ENCODE results near the gene ARID3B. TPM values are rescaled to one million over a fixed set of nuclear protein-coding genes. Genes with fewer than 3 reads are reported as not detected.

The ARID3B gene
- polyA plus RNA-seq, 2 of the 4 experiments (the other 2 are of a cell fraction) = 2.3 TPM

DNA sequence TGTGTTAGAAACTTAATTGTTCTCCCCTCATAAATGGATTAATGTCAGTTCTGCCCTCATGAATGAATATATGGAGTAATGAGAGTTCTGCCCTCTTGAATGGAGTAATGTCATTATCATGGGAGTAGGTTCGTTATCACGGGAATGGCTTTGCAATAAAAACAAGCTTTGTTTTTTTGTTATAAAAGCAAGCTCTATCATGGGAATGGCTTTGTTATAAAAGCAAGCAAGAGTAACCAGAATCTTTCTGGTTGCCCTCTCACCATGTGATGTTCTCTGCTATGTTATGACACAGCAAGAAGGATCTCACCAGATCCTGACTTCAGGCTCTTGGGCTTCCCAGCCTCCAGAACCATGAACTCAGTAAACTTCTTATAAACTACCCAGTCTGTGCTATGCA is 41.7 kb upstream of the ARID3B start:
- ChIA-PET POLR2A (no interaction called here), CTCF (interaction anchor here (1.0 to 1.4 kb wide), 3 partner anchors 9 to 125 kb away, joined by 3 to 4 read pairs (median 4); no protein-coding TSS in a partner anchor)
- no peak for TF ChIP-seq PHF8 (IDR thresholded peaks at IDR 0.05; ENCODE audit: borderline replicate concordance, low read depth)
- no peak for TF ChIP-seq CBX2 (IDR thresholded peaks at IDR 0.05; ENCODE audit: borderline replicate concordance, low read depth)
- no peak for DNase-seq (ENCODE audit: low read depth in 1 of 2, low spot score in 1 of 2)
- Histone ChIP-seq H3K4me1 (no peaks in the 10 kb centered on the region), H3K4me3 (no peak overlapping the region), H3K27ac (no peak overlapping the region), H3K9me3 (no peaks in the 10 kb centered on the region), H3K4me2 (no peak overlapping the region)
- ATAC-seq = no peak
- no peak for FAIRE-seq
- WGBS (ENCODE audit: missing lambda C conversion rate) = 84% methylated on average over 2 of the region's 2 CpGs

DNA sequence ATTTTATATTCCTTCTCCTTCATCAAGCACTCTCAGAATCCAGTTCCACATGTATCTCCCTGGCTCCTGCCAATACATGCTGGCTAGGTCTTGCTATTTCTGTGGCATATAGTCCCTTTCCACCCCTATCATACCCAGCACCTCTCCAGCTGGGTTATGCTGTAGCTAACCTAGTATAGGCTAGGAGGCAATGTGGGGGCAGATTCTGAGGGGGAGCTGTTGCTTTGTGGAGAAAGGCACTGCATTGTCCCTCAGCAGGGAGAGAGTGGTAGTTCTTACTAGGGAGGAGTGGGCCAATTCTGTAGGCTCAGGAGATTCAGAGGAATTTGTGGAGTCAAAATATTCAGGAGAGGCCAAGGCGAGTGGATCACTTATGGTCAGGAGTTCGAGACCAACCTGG is 40.6 kb upstream of the ARID3B start:
- Histone ChIP-seq H3K27ac (no peak overlapping the region), H3K4me2 (no peak overlapping the region), H3K9me3 (no peaks in the 10 kb centered on the region), H3K4me3 (no peak overlapping the region), H3K4me1 (no peaks in the 10 kb centered on the region)
- 92% methylated on average over 2 of the region's 2 CpGs for WGBS (ENCODE audit: missing lambda C conversion rate)
- ChIA-PET CTCF (interaction anchor here (1.3 to 1.4 kb wide), 2 partner anchors 10 to 45 kb away, joined by 4 read pairs; no protein-coding TSS in a partner anchor), POLR2A (no interaction called here)
- DNase-seq (ENCODE audit: low read depth in 1 of 2, low spot score in 1 of 2) (no peak), FAIRE-seq (no peak), ATAC-seq (no peak)
- no peak for TF ChIP-seq MAFK (IDR thresholded peaks at IDR 0.05; ENCODE audit: partially characterized antibody)
- no peak for TF ChIP-seq ZFP36 (IDR thresholded peaks at IDR 0.05; ENCODE audit: borderline replicate concordance, partially characterized antibody)
- TF ChIP-seq RFX5 (IDR thresholded peaks at IDR 0.05) = no peak
- TF ChIP-seq ESRRA (IDR thresholded peaks at IDR 0.05; ENCODE audit: borderline replicate concordance, low read length) = no peak
- TF ChIP-seq KDM1A (IDR thresholded peaks at IDR 0.05; ENCODE audit: low read depth) = no peak
- TF ChIP-seq RCOR1 (IDR thresholded peaks at IDR 0.05; ENCODE audit: low read depth, low read length) = no peak
- no peak for TF ChIP-seq JUNB (IDR thresholded peaks at IDR 0.05)
- TF ChIP-seq, protein P1, sequence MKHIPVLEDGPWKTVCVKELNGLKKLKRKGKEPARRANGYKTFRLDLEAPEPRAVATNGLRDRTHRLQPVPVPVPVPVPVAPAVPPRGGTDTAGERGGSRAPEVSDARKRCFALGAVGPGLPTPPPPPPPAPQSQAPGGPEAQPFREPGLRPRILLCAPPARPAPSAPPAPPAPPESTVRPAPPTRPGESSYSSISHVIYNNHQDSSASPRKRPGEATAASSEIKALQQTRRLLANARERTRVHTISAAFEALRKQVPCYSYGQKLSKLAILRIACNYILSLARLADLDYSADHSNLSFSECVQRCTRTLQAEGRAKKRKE (CRISPR knock-in tag; IDR thresholded peaks at IDR 0.05; ENCODE audit: low read depth) = no peak
- no peak for TF ChIP-seq BHLHE40 (IDR thresholded peaks at IDR 0.05; ENCODE audit: low read depth, low read length)
- TF ChIP-seq, protein P2, sequence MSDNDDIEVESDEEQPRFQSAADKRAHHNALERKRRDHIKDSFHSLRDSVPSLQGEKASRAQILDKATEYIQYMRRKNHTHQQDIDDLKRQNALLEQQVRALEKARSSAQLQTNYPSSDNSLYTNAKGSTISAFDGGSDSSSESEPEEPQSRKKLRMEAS (IDR thresholded peaks at IDR 0.05) = no peak
- no peak for TF ChIP-seq TP53 (CRISPR knock-in tag; IDR thresholded peaks at IDR 0.05)
- TF ChIP-seq, protein P3, sequence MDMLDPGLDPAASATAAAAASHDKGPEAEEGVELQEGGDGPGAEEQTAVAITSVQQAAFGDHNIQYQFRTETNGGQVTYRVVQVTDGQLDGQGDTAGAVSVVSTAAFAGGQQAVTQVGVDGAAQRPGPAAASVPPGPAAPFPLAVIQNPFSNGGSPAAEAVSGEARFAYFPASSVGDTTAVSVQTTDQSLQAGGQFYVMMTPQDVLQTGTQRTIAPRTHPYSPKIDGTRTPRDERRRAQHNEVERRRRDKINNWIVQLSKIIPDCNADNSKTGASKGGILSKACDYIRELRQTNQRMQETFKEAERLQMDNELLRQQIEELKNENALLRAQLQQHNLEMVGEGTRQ (IDR thresholded peaks at IDR 0.05) = no peak
- no peak for TF ChIP-seq EP300 (IDR thresholded peaks at IDR 0.05)
- no peak for TF ChIP-seq POLR2AphosphoS2 (conservative IDR thresholded peaks at IDR 0.05; ENCODE audit: low read length)
- TF ChIP-seq, protein P4, sequence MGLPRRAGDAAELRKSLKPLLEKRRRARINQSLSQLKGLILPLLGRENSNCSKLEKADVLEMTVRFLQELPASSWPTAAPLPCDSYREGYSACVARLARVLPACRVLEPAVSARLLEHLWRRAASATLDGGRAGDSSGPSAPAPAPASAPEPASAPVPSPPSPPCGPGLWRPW (IDR thresholded peaks at IDR 0.05) = no peak
- TF ChIP-seq, protein P5, sequence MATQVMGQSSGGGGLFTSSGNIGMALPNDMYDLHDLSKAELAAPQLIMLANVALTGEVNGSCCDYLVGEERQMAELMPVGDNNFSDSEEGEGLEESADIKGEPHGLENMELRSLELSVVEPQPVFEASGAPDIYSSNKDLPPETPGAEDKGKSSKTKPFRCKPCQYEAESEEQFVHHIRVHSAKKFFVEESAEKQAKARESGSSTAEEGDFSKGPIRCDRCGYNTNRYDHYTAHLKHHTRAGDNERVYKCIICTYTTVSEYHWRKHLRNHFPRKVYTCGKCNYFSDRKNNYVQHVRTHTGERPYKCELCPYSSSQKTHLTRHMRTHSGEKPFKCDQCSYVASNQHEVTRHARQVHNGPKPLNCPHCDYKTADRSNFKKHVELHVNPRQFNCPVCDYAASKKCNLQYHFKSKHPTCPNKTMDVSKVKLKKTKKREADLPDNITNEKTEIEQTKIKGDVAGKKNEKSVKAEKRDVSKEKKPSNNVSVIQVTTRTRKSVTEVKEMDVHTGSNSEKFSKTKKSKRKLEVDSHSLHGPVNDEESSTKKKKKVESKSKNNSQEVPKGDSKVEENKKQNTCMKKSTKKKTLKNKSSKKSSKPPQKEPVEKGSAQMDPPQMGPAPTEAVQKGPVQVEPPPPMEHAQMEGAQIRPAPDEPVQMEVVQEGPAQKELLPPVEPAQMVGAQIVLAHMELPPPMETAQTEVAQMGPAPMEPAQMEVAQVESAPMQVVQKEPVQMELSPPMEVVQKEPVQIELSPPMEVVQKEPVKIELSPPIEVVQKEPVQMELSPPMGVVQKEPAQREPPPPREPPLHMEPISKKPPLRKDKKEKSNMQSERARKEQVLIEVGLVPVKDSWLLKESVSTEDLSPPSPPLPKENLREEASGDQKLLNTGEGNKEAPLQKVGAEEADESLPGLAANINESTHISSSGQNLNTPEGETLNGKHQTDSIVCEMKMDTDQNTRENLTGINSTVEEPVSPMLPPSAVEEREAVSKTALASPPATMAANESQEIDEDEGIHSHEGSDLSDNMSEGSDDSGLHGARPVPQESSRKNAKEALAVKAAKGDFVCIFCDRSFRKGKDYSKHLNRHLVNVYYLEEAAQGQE (IDR thresholded peaks at IDR 0.05) = no peak
- no peak for TF ChIP-seq CHD4 (IDR thresholded peaks at IDR 0.05; ENCODE audit: borderline replicate concordance)
- no peak for TF ChIP-seq MAZ (IDR thresholded peaks at IDR 0.05; ENCODE audit: borderline replicate concordance, low read depth, low read length)
- no peak for TF ChIP-seq CBX2 (IDR thresholded peaks at IDR 0.05; ENCODE audit: borderline replicate concordance, low read depth)
- TF ChIP-seq RNF2 (IDR thresholded peaks at IDR 0.05; ENCODE audit: borderline replicate concordance, low read depth) = no peak

Measured in A549 (cell line).